Measurements from ENCODE around the gene PGAP3. TPM values are rescaled to one million over a fixed set of nuclear protein-coding genes. Genes with fewer than 3 reads are reported as not detected.

PGAP3 gene
- total and polyA plus RNA-seq, 7 donors, result 1.4 to 7.9 (median 4.5) TPM

- peaks cover 66% of the 10 kb centered on the region for H3K4me1 ChIP-seq
These were observed 23.9 kb downstream of the PGAP3 start for GRCh38 chr17:39663688-39664580.

GRCh38 chr17:39663340-39663687, 24.5 kb downstream of the PGAP3 start:
- DNase-seq, result no peak
- 51 to 60% (median 58%) methylated on average over 2 to 4 of the region's 4 CpGs for WGBS, 3 donors
- Histone ChIP-seq H3K4me1 (peaks cover 67% of the 10 kb centered on the region), H3K4me3 (peak overlapping the region; percentile 79), H3K9me3 (no peaks in the 10 kb centered on the region), H3K27me3 (ENCODE audit: insufficient read depth in 3 of 3, low read length in 2 of 3) (no peaks in the 10 kb centered on the region), H3K36me3 (ENCODE audit: insufficient read depth in 1 of 2, low read depth in 1 of 2) (no peaks in the 10 kb centered on the region), H3K27ac (peak overlapping the region; percentile 96)
- no peak for TF ChIP-seq CTCF (IDR thresholded peaks at IDR 0.05)
- intact Hi-C loops (cut with DNase I), result no loop called here
- no peak for ATAC-seq

More at GRCh38 chr17:39663688-39664580, 23.9 kb downstream of the PGAP3 start:
- 11 to 21% (median 18%) methylated on average over 16 to 17 of the region's 17 CpGs for WGBS, 3 donors
- H3K4me3 ChIP-seq, result peak overlapping the region; percentile 79
- DNase-seq, result peak in 1 of 2 donors; percentile 84
- TF ChIP-seq CTCF (IDR thresholded peaks at IDR 0.05), result no peak
- no peaks in the 10 kb centered on the region for H3K9me3 ChIP-seq
- ATAC-seq, result peak in 2 of 4 donors; percentile 14 to 18
- intact Hi-C loops (cut with DNase I), result no loop called here
- no peaks in the 10 kb centered on the region for H3K27me3 ChIP-seq (ENCODE audit: insufficient read depth in 3 of 3, low read length in 2 of 3)
- peak overlapping the region; percentile 96 for H3K27ac ChIP-seq
- no peaks in the 10 kb centered on the region for H3K36me3 ChIP-seq (ENCODE audit: insufficient read depth in 1 of 2, low read depth in 1 of 2)

GRCh38 chr17:39662551-39663339, 25.1 kb downstream of the PGAP3 start:
- TF ChIP-seq CTCF (IDR thresholded peaks at IDR 0.05), result no peak
- ATAC-seq (no peak), DNase-seq (no peak)
- peak overlapping the region; percentile 96 for H3K27ac ChIP-seq
- intact Hi-C loops (cut with DNase I), result no loop called here
- no peaks in the 10 kb centered on the region for H3K9me3 ChIP-seq
- H3K36me3 ChIP-seq (ENCODE audit: insufficient read depth in 1 of 2, low read depth in 1 of 2), result peaks cover 0 to 1% of the 10 kb centered on the region in 2 donors
- H3K4me1 ChIP-seq, result peaks cover 67% of the 10 kb centered on the region
- H3K4me3 ChIP-seq, result no peak overlapping the region
- H3K27me3 ChIP-seq (ENCODE audit: insufficient read depth in 3 of 3, low read length in 2 of 3), result no peaks in the 10 kb centered on the region
- 68 to 73% (median 71%) methylated on average over 22 of the region's 22 CpGs for WGBS, 3 donors

- H3K36me3 ChIP-seq (ENCODE audit: insufficient read depth in 1 of 2, low read depth in 1 of 2), result peaks cover 0 to 5% of the 10 kb centered on the region in 2 donors
- peak overlapping the region; percentile 96 for H3K27ac ChIP-seq
- H3K4me3 ChIP-seq, result no peak overlapping the region
- no peaks in the 10 kb centered on the region for H3K9me3 ChIP-seq
- ATAC-seq (no peak), DNase-seq (no peak)
- no peaks in the 10 kb centered on the region for H3K27me3 ChIP-seq (ENCODE audit: insufficient read depth in 3 of 3, low read length in 2 of 3)
- H3K4me1 ChIP-seq, result peaks cover 62% of the 10 kb centered on the region
- WGBS, 3 donors, result 67 to 87% (median 71%) methylated on average over 8 of the region's 8 CpGs
- intact Hi-C loops (cut with DNase I), result no loop called here
- no peak for TF ChIP-seq CTCF (IDR thresholded peaks at IDR 0.05)
These were observed 25.9 kb downstream of the PGAP3 start for GRCh38 chr17:39661744-39662541.

Measured in psoas muscle (tissue), 8 donors.